ENCODE results near the gene NXPH2.
A peak's percentile ranks its signal among the peaks of the same experiment; 100 is the strongest.
"Not testable (repeated sequence)": the region's sequence is repeated elsewhere in the genome, so short reads cannot be mapped to it uniquely, and the experiment has no call there.

Gene NXPH2

GRCh38 chr2:138648606-138649005 is 131.6 kb downstream of the NXPH2 start:
- no peak overlapping the region for H3K4me3 ChIP-seq (ENCODE audit: severe bottlenecking)
- ATAC-seq (ENCODE audit: low read depth) = no peak
- peaks cover 3% of the 10 kb centered on the region for H3K4me1 ChIP-seq (ENCODE audit: insufficient read depth, poor library complexity, severe bottlenecking)
- no peak for TF ChIP-seq CTCF (IDR thresholded peaks at IDR 0.05; ENCODE audit: poor library complexity, severe bottlenecking)
- no peak for DNase-seq (ENCODE audit: low spot score)
- no peaks in the 10 kb centered on the region for H3K9me3 ChIP-seq (ENCODE audit: severe bottlenecking)
- H3K27ac ChIP-seq (ENCODE audit: poor library complexity, severe bottlenecking) = no peak overlapping the region
- H3K27me3 ChIP-seq (ENCODE audit: insufficient read depth, poor library complexity, severe bottlenecking) = no peaks in the 10 kb centered on the region
- no peaks in the 10 kb centered on the region for H3K36me3 ChIP-seq (ENCODE audit: low read depth)

- H3K27ac ChIP-seq (ENCODE audit: poor library complexity, severe bottlenecking) = peak overlapping the region; percentile 46
- H3K36me3 ChIP-seq (ENCODE audit: low read depth); H3K4me1 ChIP-seq (ENCODE audit: insufficient read depth, poor library complexity, severe bottlenecking); DNase-seq (ENCODE audit: low spot score); H3K9me3 ChIP-seq (ENCODE audit: severe bottlenecking); H3K4me3 ChIP-seq (ENCODE audit: severe bottlenecking); H3K27me3 ChIP-seq (ENCODE audit: insufficient read depth, poor library complexity, severe bottlenecking): not testable (repeated sequence)
- ATAC-seq (ENCODE audit: low read depth) = 0 out of 3 replicates have a peak, but pooled peaks have one; percentile 21
These were observed 135.4 kb downstream of the NXPH2 start for GRCh38 chr2:138644776-138645175.

GRCh38 chr2:138640921-138641676 is 139.1 kb downstream of the NXPH2 start:
- no peak for DNase-seq (ENCODE audit: low spot score)

GRCh38 chr2:138637686-138638085 is 142.5 kb downstream of the NXPH2 start:
- no peaks in the 10 kb centered on the region for H3K9me3 ChIP-seq (ENCODE audit: severe bottlenecking)
- ATAC-seq (ENCODE audit: low read depth) (no peak), DNase-seq (ENCODE audit: low spot score) (no peak)
- no peaks in the 10 kb centered on the region for H3K36me3 ChIP-seq (ENCODE audit: low read depth)
- H3K27me3 ChIP-seq (ENCODE audit: insufficient read depth, poor library complexity, severe bottlenecking) = no peaks in the 10 kb centered on the region
- TF ChIP-seq CTCF (IDR thresholded peaks at IDR 0.05; ENCODE audit: poor library complexity, severe bottlenecking) = no peak
- H3K27ac ChIP-seq (ENCODE audit: poor library complexity, severe bottlenecking) = no peak overlapping the region
- no peak overlapping the region for H3K4me3 ChIP-seq (ENCODE audit: severe bottlenecking)
- no peaks in the 10 kb centered on the region for H3K4me1 ChIP-seq (ENCODE audit: insufficient read depth, poor library complexity, severe bottlenecking)

More at GRCh38 chr2:138640921-138641676, 139.1 kb downstream of the NXPH2 start:
- no peaks in the 10 kb centered on the region for H3K27me3 ChIP-seq (ENCODE audit: insufficient read depth, poor library complexity, severe bottlenecking)
- H3K27ac ChIP-seq (ENCODE audit: poor library complexity, severe bottlenecking) = no peak overlapping the region
- peak; percentile 41; the same call in 1 of the 3 replicates for ATAC-seq (ENCODE audit: low read depth)
- no peaks in the 10 kb centered on the region for H3K36me3 ChIP-seq (ENCODE audit: low read depth)
- peaks cover 3% of the 10 kb centered on the region for H3K4me1 ChIP-seq (ENCODE audit: insufficient read depth, poor library complexity, severe bottlenecking)
- no peaks in the 10 kb centered on the region for H3K9me3 ChIP-seq (ENCODE audit: severe bottlenecking)
- H3K4me3 ChIP-seq (ENCODE audit: severe bottlenecking) = no peak overlapping the region
- TF ChIP-seq CTCF (IDR thresholded peaks at IDR 0.05; ENCODE audit: poor library complexity, severe bottlenecking) = no peak

GRCh38 chr2:138637061-138637460 is 143.1 kb downstream of the NXPH2 start:
- Histone ChIP-seq H3K27ac (ENCODE audit: poor library complexity, severe bottlenecking) (no peak overlapping the region), H3K4me3 (ENCODE audit: severe bottlenecking) (no peak overlapping the region), H3K27me3 (ENCODE audit: insufficient read depth, poor library complexity, severe bottlenecking) (no peaks in the 10 kb centered on the region), H3K36me3 (ENCODE audit: low read depth) (no peaks in the 10 kb centered on the region), H3K9me3 (ENCODE audit: severe bottlenecking) (no peaks in the 10 kb centered on the region), H3K4me1 (ENCODE audit: insufficient read depth, poor library complexity, severe bottlenecking) (no peaks in the 10 kb centered on the region)
- DNase-seq (ENCODE audit: low spot score) (no peak), ATAC-seq (ENCODE audit: low read depth) (no peak)
- no peak for TF ChIP-seq CTCF (IDR thresholded peaks at IDR 0.05; ENCODE audit: poor library complexity, severe bottlenecking)

Data from RWPE2 (cell line).